ENCODE results near the gene UNC45B.
"Not testable (repeated sequence)": the region's sequence is repeated elsewhere in the genome, so short reads cannot be mapped to it uniquely, and the experiment has no call there.

The UNC45B gene

DNA sequence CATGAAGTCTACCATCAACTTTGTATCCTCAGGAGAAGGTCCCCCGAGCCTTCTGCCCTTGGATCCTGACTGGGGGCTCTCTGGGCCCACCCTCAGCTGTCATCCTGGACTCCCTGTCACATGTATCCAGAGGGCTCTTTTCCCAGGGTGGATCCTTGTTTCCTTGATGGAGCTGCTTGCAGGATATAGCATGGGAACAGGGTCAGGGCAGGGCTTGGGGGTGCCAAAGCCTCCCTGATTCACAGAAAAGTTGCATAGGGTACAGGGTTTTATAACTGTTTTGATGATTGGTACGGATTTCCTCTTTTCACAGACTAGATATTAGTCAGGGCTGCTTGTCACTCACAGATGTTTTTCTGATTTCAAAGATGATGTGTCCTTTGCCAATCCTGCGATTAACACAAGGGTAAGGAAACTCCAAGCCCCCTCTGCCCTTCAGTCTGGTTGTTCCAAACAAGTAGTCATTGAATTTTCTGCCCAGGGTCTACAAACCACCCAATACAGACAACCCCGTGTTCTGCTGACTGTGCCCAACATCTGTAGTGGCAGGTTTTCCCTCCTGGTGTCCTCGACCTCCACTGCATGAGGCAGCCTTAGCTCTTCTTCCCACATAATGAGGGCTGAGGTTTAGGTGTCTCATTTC lies 67.1 kb downstream of the UNC45B start:
- DNase-seq (ENCODE audit: low spot score): no peak

DNA sequence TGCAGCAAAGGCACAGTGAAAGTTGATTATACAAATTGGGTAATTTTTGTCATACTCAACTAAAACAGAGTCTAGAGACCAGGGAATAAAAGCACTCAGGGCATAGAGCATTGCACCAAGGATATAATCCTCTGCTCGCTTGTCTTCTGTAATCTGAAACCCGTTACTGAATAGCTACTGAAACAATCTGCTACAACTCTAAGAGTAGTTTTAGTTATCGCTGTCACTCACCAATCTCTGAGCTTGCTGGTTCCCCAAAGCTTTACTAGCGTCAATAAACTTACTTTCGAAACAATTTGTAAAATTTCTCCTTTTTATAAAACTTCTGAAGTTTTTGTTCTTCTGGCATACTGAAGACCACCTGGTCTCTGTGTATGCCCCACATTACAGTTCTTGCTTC lies 69.5 kb downstream of the UNC45B start:
- DNase-seq (ENCODE audit: low spot score): no peak

DNA sequence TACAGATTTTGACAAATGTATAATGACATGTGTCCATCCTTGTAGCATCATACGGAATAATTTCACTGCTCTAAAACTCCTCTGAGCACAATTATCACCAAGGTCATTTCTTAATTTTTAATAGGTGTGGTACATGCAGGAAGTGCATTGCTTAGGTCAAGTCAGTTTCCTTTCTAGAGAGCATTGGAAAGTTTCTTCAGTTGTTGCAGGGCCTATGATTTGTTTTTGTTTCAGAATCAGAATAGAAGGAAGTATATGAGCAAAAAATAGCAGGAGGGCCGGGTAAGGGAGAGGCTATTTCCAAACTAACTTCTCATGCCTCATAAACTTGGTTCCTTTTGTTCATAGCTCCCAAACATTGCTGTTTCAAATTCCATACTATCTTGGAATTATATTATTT lies 71.3 kb downstream of the UNC45B start:
- no peak for DNase-seq (ENCODE audit: low spot score)

DNA sequence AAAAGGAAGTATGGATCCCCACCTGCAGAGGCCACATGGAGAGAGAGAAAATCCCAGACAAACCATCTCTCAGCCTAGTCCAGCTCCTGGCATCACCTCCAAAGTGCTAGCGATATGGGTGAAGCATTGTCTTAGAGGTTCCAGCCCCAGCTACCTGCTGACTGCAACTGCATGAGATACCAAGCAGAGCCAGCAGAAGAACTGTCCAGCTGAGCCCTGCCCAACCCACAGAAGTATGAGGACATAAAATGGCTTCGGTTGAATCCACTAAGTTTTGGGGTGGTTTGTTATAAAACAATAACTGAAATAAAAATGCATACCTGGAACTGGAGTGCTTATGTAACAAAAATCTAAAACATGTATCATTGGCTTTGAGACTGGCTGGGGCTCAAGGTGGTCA lies 74.8 kb downstream of the UNC45B start:
- DNase-seq (ENCODE audit: low spot score): no peak

DNA sequence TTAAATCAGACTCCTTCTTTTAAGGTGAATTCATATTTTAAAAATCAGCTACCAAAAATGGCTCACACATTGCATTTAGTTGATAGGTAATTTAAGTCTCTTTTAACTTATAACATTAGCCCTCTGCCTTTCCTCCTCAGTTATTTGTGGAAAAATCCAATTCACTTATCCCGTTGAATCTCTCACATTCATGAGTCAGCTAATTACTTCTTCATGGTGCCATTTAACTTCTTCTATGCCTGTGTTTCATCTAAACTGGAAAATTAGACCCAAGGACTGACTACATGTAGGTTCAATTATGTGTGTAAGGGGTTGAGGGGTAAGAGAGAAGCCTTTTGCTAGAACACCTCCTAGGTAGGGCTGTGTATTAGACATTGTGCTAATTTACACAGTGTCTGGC lies 76.8 kb downstream of the UNC45B start:
- DNase-seq (ENCODE audit: low spot score): no peak

DNA sequence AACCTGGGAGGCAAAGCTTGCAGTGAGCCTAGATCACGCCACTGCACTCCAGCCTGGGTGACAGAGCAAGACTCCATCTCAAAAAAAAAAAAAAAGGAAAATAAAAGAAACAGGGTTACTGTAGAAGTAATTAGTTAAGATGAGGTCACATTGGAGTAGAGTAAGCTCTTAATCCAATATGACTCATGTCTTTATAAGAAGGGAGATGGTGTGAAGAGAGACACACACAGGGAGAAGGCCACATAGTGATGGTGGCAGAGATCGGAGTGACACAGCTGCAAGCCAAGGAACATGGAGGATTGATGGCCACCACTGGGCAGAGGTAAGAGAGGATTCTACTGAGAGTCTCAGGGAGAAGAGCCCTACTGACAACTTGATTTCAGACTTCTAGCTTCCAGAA lies 79.9 kb downstream of the UNC45B start:
- DNase-seq (ENCODE audit: low spot score): no peak

DNA sequence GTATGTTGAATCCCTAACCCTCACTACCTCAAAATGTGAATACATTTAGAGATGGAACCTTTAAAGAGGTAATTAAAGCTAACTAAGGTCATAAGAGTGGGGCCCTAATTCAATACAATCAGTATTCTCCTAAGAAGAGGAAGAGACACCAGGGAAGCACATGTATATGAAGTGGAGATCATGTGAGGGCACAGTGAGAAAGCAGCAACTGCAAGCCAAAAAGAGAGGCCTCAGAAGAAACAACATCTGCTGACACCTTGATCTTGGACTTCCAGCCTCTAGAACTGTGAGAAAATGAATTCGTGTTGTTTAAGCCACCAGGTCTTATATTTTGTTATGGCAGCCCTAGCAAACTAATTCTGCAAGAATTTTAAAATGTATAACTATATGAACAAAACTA lies 82.0 kb downstream of the UNC45B start:
- DNase-seq (ENCODE audit: low spot score): no peak

DNA sequence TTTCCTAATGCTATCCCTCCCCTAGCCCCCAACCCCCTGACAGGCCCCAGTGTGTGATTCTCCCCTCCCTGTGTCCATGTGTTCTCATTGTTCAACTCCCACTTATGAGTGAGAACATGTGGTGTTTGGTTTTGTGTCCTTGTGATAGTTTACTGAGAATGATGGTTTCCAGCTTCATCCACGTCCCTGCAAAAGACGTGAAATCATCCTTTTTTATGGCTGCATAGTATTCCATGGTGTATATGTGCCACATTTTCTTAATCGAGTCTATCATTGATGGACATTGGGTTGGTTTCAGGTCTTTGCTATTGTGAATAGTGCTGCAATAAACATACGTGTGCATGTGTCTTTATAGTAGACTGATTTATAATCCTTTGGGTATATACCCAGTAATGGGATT lies 86.7 kb downstream of the UNC45B start:
- DNase-seq (ENCODE audit: low spot score): not testable (repeated sequence)

DNA sequence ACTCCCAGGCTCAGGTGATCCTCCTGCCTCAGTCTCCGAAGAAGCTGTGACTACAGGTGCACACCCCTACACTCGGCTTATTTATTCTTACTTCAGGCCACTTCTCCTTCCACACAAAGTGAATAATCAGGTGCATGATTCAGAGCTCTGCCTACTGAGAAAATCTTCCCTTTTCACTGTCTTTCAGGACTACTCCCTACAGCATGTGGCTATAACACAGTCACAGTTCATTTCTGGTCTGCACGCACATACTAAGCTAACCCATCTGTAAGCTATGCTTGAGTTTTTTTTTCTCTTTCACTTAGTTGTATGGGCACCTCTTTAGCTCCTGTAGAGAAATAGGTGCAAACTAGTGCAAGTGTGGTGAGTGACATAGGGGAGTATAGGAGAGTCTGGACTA lies 87.7 kb downstream of the UNC45B start:
- no peak for DNase-seq (ENCODE audit: low spot score)

DNA sequence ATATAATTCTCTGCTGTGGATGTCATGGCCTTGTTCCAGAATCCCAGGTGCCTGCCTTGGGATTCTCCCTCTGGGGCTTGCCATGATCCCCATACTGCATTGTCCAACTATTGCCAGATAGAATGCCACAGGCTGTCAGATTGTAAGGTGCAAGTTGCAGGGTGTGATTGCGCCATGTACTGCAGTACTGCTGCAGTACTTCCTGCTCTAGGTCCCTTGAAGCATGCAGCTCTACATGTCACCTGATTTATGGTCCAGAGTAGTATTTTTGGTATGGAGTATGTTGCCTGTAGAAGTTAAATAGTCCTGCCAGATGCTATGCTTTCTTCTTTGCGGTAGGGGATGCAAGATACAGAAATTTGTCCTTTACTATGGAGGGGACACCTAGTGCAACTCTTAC lies 88.3 kb downstream of the UNC45B start:
- DNase-seq (ENCODE audit: low spot score): no peak

DNA sequence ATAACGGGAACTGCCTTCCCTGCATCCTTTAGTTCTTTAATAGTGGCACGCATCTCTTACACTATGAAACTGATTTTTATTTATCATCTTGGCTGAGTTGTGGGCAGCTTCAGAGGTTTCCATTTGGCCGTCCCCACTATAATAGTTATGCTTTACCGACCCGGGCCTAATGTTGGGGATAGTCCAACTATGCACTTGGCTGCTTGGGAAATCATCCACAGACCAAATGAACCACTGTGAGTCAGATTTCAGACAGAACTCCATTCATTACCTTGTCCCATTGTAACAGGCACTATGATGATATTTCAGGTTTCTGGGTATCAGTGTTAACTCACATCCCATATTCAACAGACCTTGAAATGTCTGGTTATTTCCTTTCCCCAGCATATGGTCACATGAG lies 89.2 kb downstream of the UNC45B start:
- DNase-seq (ENCODE audit: low spot score): no peak

DNA sequence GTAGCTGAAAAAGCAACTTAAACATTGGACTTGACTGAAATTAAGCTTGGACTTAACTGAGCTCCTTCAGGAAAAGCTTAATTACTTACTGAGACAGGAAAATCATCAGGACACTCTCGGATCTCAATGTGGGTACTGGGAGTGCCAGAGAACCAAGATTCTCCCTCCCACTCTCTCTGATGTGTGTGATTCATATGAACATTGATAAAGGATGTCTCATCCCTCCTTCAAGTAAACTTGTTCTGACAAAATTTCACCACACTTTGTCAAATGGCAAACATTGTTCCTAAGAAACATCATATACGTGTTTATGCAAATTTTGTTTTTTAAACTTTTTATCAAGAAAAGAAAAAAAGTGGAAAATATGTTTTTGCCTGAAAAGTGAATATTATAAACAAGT lies 91.2 kb downstream of the UNC45B start:
- DNase-seq (ENCODE audit: low spot score): peak; percentile 68

All from AG08395 (cell line).